ENCODE results near the gene MTRF1.
"Not testable (repeated sequence)": the region's sequence is repeated elsewhere in the genome, so short reads cannot be mapped to it uniquely, and the experiment has no call there.

The MTRF1 gene

DNA sequence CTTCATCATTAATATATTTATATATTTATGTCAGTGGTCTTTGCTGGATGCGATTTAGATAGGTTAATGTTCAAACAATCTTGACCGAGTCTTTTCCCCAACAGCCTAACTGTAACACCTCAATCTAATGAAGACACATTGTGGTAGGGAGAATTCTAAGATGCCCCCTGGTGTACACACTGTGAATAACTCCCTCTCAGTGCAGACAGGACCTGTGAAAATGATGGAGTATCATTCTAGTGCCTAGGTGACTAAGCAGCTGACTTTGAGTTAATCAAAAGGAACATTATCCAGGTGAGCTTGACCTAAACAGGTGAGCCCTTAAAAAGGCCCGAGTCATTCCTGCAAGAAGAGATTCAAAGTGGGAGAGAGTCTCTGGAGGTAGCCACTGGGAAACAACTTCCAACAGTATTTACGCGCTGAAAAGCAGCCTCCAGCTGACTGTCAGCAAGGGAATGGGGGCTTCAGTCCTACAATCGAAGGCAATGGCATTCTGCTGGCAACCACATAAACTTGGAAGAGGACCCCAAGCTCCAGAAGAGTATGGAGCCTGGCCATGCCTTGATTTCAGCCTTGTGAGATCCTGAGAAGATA lies 41.0 kb downstream of the MTRF1 start:
- DNase-seq: peak; percentile 73

DNA sequence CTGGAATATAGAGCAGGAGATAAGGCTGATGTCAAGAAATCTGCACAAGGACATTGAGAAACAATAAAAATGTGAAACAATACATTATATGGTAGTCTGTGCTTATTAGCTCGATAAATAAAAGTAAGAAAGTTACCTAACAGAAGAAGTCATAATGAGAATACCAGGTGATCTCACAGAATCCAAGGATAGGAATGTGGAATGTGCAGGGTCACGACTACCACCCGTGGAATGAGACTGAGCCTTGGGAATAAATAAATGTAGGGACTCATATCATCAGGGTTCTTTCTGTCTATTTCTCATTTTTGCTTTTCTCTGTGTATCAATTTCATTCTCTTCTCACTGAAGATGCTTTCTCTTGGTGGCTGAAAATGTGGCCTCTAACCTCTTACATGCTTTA lies 43.0 kb downstream of the MTRF1 start:
- no peak for DNase-seq

DNA sequence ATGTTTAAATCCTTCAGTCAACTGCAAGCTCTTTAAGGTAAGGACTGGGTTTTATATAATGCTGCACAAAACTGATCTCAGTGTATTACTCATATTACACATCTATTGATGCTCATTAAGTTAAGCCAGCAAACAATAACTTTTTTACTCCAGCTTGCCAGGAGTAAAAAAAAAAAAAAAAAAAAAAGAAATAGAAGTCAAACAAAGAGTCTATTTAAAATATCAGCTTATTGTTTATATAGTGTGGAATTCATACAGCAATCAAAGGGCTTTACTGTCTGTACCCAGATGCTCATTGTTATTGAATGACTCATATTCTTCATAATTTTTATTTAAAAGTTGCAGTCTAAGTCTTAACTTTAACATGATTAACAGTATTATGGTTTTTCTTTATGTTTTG lies 47.2 kb downstream of the MTRF1 start:
- DNase-seq: peak; percentile 28

DNA sequence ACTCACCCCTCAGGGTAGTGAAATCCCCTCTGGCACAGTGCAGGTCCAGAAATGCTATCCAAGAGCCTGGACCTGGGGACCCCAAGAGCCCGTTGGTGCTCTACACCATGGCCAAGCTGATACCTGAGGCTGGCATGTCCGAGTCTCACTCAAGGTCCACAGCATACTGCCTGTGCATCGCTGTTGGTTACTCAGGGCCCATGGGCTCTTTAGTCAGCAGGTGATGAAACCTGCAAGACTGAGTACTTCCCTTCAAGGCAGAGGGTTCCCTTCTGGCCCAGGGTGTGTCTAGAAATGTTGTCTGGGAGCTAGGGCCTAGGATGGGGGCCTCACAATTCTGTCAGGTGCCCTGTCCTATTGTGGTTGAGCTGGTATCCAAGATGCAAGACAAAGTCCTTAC lies 49.5 kb downstream of the MTRF1 start:
- DNase-seq: no peak

DNA sequence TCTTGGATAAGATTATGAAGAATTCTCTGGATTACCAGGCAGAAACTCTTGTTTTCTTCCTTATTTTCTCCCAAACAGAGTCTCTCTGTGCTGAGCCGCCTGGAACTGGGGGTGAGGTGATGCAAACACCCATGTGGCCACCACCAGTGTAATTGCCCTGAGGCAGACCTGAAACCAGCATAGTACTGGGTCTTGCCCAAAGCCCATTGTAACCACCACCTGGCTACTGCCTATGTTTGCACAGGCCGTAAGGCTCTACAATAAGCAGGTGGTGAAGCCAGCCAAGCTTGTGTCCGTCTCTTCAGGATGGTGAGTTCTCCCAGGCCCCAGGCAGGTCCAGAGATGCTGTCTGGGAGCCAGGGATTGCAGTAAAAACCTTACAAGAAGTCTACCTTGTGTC lies 50.1 kb downstream of the MTRF1 start:
- DNase-seq: peak; percentile 69

DNA sequence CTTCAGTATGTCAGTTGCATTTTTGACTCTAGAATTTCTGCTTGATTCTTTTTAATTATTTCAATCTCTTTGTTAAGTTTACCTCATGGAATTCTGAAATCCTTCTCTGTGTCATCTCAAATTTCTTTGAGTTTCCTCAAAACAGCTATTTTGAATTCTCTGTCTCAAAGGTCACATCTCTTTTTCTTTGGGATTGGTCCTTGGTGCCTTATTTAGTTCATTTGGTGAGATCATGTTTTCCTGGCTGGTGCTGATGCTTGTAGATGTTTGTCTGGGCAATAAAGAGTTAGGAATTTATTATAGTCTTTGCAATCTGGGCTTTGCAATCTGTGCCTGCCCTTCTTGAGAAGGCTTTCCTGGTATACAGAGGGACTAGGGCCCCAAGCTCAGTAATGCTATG lies 50.5 kb downstream of the MTRF1 start:
- DNase-seq: no peak

DNA sequence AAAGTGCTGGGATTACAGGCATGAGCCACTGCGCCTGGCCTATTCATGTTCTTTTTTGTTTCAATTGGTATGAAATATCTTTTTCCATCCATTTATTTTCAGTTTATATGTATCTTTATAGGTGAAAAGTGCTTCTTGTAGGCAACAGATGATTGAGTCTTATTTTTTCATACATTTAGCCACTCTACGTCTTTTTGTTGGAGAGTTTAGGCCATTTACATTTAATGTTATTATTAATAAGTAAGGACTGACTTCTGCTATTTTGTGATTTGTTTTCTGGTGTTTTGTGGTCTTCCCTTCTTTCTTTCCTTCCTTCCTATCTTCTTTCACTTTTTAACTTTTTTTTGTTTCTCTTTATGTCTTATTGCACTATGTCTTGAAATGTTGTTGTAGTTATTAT lies 52.3 kb downstream of the MTRF1 start:
- DNase-seq: no peak

DNA sequence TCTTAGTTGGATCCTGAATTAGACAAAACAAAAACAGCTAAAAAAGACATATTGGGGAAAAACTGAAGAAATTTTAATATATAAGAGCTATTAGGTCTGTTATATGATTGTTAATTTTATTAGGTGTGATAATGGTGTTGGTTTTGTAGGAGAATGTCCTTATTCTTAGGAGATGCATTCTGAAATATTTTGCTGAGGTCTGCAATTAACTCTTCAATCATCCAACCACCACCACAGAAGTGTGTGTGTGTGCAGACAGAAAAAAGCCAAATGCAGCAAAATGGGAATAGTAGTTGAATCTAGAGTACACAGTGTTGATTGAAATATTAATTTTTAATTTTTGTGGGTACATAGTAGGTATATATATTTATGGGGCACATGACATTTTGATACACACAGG lies 56.9 kb downstream of the MTRF1 start:
- DNase-seq: no peak

DNA sequence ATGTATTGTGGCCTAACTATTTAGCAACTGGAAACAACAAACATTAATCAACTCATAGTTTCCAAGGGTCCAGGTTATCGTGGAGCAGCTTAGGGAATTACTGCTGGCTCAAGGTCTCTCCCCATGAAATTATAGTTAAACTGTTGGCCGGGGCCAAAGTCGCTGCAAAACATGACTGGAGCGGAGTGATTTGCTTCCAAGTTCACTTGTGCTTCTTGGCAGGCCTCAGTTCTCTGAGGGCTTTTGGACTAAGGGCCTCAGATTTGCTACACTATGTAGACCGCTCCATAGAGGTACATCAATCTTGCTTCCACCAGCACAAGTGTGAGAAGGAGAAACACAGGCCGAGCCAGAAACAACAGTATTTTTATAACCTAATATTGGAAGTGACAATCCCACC lies 59.6 kb downstream of the MTRF1 start:
- DNase-seq: no peak

DNA sequence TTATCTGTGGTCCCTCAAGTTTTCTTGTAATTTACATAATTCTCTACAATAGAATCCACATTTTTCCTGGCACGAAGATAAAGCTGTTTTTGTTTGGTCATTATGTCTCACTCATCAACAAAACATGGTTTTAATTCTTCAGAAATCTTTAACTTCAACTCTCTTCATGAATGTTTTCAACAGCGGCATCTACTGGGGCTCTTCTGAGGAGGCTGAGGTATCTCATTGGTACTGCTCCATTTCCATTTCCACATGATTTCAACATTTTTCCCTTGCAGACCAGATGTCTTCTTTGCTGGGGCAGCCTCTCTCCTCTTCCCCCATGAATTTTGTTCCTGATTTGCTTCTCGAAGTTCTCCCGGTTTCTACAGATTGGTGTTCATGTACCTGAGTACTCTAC lies 63.2 kb downstream of the MTRF1 start:
- no peak for DNase-seq

DNA sequence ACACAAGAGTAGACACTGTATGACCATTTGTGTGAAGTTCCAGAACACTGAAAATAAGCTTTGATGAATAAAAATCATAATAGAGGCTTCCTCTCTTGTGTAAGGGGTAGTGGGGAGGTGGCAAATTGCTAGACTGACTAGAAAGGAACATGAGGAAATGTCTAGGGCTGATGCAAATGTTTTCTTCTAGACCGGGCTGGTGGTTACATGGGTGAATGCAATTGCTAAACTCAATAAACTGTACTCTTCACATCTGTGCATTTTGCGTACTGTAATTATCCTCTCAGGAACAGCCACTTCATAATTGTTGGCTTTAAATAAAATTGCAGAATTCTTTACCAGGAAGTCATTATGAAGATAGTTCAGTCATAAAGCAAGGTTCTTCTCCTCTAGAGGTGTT lies 63.9 kb downstream of the MTRF1 start:
- peak; percentile 2 for DNase-seq

DNA sequence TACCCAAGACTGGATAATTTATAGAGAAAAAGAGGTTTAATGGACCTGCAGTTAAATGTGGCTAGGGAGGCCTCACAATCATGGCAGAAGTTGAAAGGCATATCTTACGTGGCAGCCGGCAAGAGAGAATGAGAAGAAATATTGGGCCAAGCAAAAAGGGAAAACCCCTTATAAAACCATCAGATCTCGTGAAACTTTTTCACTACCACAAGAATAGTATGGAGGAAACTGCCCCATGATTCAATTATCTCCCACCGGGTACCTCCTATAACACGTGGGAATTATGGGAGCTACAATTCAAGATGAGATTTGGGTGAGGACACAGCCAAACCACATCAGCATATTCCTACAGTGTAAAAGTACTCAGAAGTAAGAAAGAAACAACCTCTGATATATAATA lies 64.3 kb downstream of the MTRF1 start:
- no peak for DNase-seq

DNA sequence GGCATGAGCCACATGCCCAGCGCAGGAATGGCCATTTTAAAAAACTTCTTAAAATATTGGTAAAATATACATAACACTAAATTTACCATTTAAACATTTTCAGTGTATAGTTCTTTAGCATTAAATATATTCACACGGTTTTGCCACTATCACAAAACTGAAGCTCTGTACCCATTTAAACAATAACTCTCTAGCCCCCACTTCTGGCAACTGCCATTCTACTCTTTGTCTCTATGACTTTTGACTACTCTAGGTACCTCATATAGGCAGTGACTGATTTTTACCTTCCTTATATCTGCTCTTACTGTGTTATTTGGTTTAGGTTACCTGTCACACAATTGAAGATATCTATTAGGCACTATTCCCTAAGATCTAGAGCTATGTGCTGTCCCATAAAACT lies 66.8 kb downstream of the MTRF1 start:
- DNase-seq: no peak

DNA sequence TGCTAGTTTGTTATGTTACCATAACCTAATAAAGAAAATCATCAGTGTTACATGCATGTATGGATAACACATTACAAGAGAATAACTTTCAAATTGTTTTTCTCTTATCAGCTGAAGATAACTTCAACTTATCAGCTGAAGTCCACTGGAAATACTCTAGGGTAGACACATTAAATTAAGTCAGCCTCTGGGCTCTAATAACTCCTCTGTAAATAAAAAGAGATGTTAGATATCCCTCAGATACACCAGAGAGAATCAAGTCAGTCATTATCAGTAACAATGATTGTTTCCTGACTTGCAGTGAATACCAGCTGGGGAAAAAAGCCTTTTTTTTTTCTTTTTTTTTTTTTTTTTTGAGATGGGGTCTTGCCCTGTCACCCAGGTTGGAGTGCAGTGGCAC lies 67.4 kb downstream of the MTRF1 start:
- no peak for DNase-seq

DNA sequence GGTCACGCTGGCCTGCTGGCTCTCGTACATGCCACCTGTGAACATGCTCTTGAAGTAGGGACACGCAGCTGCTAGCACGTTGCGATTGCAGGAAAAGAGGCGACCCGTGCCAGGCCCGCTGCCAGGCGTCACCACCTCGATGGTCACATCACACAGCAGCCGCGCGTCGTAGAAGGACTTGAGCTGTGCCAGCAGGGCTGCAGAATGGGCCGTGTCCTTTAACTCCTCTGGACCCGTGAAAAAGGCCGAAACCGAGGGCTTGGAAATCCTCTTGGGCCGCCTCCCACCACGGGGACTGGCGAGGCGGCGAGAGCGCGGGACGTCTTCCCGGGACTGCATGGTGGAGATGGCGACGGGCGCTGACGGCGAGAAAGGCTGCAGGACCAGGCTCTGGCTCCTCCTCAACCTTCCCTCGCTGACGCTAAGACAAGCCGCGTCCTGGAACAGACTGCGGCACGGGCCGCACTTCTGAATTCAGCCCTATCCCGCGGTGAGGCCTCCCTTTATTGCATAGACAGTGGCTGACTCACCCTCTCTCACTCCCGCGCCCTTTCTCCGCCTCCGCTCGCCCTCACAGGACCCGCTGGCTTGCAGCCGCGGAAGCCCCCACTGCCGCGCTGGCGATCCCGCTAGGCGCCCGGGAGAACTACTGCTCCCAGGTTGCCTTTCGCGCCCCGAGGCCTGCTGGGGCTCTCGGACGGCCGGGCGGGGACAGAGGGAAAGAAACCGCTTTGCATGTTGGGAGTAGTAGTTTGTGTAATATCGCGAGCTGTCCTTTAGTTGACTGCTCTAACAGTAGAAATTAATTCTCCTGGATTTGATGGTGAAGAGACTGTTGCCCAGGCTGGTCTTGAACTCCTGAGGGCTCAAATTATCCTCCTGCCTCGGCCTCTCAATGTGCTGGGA lies 69.2 kb downstream of the MTRF1 start, which contains the start of gene KBTBD7:
Gene KBTBD7, minus strand, starts transcription at position 651 of the 906 bp plus-strand sequence. Its CDS starts 312 bp downstream, at position 339.
- peak; percentile 94 for DNase-seq

DNA sequence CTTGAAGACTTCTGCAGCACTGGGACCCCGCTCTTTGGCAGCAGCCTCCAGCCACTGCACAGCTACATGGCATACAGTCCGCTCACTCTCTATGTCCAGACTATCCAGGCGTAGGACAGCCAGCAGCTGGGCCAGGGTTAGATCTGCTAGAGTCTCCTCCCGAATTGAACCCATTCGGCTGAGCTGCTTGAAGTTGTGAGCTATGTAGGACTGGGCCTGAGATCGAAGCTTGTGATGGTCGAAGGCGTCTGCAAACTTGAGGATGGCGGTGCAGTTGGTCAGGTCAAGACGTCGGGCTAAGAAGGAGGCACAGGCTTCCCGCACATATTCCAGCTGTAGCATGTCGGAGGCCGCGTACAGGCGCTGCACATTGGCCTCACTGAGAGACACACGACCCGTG lies 69.9 kb downstream of the MTRF1 start:
- no peak for DNase-seq

DNA sequence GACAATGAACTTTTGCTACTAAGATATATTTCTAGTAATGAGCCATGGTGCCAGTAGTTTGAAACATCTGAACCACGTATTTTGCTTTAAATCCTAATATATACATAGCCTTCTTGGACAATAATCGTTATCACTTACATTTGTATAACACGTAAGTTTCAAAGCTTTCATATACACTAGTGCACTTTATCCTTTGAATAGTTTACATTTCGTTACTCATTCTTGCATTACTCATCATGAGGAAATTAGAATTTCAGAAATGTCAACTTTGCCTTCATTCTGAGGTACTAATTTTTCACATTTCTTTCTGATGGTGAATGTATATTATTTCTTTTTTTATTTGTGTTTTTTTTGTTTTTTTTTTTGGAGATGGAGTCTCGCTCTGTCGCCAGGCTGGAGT lies 74.8 kb downstream of the MTRF1 start:
- no peak for DNase-seq

DNA sequence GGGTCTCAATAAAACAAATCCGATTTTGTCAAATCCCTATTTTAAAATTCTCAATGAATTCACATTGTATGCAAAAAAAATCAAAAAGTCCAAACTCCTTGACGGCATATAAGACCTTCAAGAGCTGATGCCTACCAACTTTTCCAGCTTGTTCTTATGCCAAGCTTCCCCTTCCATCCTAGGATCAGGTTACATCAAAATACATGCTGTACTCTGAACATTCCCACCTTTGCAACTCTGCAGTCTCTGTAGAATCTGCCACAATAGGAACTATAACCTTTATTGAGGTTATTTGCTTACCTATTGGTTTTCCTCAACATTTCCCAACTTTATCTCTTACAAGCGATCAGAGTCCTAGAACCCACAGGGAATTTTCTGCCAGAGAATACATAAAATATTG lies 76.9 kb downstream of the MTRF1 start:
- DNase-seq: no peak

DNA sequence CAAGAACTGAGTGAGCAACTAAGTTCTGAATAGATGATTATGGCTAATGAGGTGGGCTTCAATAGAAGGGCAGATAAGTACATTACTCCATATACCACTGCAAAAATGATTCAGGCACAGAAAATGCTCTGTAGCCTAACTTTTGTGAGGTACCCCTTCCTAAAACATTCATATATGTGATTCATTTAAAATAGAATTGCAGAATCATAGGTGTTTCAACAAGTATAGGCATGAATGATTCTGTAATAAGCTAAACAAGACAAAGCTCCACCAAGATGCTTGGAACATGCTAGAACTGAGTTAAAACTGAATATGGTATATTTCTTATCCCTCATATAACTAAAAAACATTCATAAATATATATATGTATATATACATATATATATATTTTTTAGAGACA lies 81.1 kb downstream of the MTRF1 start:
- DNase-seq: no peak

DNA sequence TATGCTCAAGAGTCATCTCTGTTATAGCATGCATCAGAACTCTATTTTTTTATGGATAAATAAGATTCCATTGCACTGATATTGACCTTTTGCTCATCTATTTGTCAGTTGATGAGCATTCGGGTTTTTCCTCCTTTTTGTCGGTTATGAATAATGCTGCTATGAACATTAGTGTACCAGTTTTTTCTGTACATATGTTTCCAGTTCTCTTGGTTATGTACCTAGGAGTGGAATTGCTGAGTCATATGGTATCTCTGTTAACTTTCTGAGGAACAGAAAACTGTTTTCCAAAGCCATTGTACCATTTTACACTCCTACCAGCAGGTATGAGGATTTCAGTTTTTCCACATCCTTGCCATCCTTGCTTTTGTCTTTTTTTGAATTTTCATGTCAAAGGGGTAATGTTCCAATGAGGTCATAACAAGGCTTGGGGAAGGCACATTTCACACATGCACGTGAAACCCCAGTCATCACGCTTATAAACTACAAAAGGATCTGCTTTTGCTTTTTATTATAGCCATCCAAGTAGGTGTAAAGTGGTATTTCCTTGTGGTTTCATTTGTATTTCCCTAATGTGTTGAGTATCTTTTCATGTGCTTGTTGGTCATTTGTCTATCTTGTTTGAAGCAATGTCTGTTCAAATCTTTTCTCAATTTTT lies 83.7 kb downstream of the MTRF1 start:
- DNase-seq: no peak

DNA sequence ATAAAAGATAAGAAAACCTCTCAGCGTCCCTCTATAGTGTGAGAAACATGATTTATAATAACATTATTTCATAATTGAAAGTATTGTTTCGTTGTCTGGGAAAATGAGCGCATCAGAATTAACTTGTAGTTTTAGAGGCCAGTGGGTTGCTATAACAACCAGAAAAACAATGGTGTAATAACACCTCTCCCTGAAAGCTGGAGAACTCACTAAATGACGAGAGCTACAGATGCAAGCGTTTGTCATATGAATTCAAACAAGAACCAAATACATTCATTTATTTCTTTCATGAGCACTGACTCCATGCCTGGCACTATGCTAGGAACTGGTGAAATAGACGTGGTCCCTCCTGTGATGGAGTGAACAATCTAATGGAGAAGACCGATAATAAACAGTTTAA lies 85.3 kb downstream of the MTRF1 start:
- peak; percentile 11 for DNase-seq

DNA sequence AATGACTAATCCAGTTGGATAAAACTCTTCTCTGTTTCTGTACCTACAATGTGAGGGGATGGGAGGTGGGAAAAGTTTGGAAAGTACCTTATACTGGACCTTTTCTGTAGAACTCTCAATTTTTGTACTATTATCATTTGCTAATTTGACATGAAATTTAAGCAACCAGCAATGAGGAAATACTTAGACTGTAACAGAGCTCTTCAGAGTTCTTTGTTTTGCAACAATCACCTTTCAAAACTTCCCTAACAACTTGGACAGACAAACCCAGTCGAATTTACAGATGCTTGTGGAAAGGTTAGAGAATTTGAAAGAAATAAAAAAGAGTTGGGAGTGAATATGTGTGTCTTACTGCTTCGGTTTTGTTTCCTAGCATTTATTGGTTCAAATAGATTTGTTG lies 85.8 kb downstream of the MTRF1 start:
- no peak for DNase-seq

DNA sequence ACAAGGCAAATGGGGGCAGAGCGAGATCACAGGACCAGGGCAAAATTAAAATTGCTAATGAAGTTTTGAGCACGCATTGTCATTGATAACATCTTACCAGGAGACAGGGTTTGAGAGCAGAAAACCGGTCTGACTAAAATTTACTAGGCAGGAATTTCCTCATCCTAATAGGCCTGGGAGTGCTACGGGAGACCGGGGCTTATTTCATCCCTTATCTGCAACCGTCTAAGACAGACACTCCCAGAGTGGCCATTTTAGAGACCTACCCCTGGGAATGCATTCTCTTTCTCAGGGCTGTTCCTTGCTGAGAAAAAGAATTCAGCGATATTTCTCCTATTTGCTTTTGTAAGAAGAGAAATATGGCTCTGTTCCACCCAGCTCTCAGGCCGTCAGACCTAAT lies 87.8 kb downstream of the MTRF1 start:
- DNase-seq: not testable (repeated sequence)
